ENCODE data around the gene AFAP1.

Gene AFAP1

DNA sequence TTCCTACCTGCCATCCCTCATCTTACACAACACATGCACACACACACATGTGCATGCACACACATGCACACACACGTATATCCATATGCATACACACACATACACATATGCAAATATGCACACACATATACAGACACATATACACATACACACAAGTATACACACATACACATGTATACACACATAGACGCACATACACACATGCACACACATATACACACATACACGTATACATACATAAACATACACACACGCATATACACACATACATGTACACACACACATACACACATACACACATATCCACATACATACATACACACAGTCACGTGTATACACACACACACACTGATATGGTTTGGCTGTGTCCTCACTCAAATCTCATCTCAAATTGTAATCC is 37.0 kb upstream of the AFAP1 start:
- TF ChIP-seq, protein P1, sequence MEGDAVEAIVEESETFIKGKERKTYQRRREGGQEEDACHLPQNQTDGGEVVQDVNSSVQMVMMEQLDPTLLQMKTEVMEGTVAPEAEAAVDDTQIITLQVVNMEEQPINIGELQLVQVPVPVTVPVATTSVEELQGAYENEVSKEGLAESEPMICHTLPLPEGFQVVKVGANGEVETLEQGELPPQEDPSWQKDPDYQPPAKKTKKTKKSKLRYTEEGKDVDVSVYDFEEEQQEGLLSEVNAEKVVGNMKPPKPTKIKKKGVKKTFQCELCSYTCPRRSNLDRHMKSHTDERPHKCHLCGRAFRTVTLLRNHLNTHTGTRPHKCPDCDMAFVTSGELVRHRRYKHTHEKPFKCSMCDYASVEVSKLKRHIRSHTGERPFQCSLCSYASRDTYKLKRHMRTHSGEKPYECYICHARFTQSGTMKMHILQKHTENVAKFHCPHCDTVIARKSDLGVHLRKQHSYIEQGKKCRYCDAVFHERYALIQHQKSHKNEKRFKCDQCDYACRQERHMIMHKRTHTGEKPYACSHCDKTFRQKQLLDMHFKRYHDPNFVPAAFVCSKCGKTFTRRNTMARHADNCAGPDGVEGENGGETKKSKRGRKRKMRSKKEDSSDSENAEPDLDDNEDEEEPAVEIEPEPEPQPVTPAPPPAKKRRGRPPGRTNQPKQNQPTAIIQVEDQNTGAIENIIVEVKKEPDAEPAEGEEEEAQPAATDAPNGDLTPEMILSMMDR (conservative IDR thresholded peaks at IDR 0.05; ENCODE audit: low read depth, low read length): no peak
- Histone ChIP-seq H2AFZ (ENCODE audit: low read depth) (no peak overlapping the region), H3K4me1 (ENCODE audit: low read depth, poor library complexity, severe bottlenecking) (no peaks in the 10 kb centered on the region), H3K4me3 (IDR thresholded peaks at IDR 0.05; ENCODE audit: insufficient read depth, low read depth, low read length) (no peak overlapping the region), H3K36me3 (ENCODE audit: insufficient read depth) (no peaks in the 10 kb centered on the region), H3K79me2 (ENCODE audit: insufficient read depth, low read depth) (no peaks in the 10 kb centered on the region), H4K20me1 (ENCODE audit: insufficient read depth) (no peaks in the 10 kb centered on the region), H3K4me2 (no peak overlapping the region), H3K27ac (no peak overlapping the region), H3K9ac (no peak overlapping the region), H3K27me3 (ENCODE audit: insufficient read depth, low read depth) (no peaks in the 10 kb centered on the region; the same call in 1 of the 2 replicates)

DNA sequence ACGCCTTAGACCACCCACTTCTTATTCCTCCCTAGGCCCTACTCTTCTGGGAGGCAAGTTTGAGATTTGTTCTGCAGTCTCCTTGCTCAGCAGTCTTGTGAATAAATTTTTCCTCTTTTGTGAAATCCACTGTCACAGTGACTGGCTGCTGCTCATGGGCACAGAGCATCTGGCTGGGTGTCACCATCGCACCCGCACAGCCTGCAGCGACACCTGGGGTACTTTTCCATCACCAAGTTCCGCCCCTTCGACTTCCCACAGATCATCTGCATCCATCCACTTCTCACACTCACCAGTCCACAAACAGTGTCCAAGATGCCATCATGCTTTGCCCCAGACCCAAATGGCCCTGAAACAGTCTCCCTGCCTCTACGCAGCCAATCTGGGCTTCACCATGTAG is 36.4 kb upstream of the AFAP1 start:
- Histone ChIP-seq H4K20me1 (ENCODE audit: insufficient read depth) (no peaks in the 10 kb centered on the region), H3K36me3 (ENCODE audit: insufficient read depth) (no peaks in the 10 kb centered on the region), H3K4me1 (ENCODE audit: low read depth, poor library complexity, severe bottlenecking) (no peaks in the 10 kb centered on the region), H3K9ac (no peak overlapping the region), H3K27me3 (ENCODE audit: insufficient read depth, low read depth) (no peaks in the 10 kb centered on the region; the same call in 1 of the 2 replicates), H3K27ac (no peak overlapping the region), H2AFZ (ENCODE audit: low read depth) (no peak overlapping the region), H3K4me2 (no peak overlapping the region), H3K4me3 (IDR thresholded peaks at IDR 0.05; ENCODE audit: insufficient read depth, low read depth, low read length) (no peak overlapping the region), H3K79me2 (ENCODE audit: insufficient read depth, low read depth) (no peaks in the 10 kb centered on the region)
- TF ChIP-seq, protein P1 (conservative IDR thresholded peaks at IDR 0.05; ENCODE audit: low read depth, low read length): no peak

DNA sequence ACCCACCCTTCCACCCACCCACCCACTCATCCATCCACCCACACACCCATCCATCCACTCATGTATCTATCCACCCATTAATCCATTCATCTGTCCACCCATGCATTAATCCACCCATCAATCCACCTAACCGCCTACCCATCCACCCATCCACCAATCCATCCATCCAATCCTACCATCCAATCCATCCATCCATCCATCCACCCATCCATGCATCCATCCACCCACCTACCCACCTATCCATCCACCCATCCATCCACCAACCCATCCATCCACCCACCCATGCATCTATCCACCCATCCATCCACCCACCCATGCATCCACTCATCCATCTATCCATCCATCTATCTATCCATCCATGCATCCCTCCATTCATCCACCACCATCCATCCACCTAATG is 34.8 kb upstream of the AFAP1 start:
- no peaks in the 10 kb centered on the region for H3K4me1 ChIP-seq (ENCODE audit: low read depth, poor library complexity, severe bottlenecking)
- no peak overlapping the region for H3K9ac ChIP-seq
- H3K36me3 ChIP-seq (ENCODE audit: insufficient read depth): no peaks in the 10 kb centered on the region
- TF ChIP-seq, protein P1 (conservative IDR thresholded peaks at IDR 0.05; ENCODE audit: low read depth, low read length): no peak
- no peaks in the 10 kb centered on the region; the same call in 1 of the 2 replicates for H3K27me3 ChIP-seq (ENCODE audit: insufficient read depth, low read depth)
- H3K79me2 ChIP-seq (ENCODE audit: insufficient read depth, low read depth): no peaks in the 10 kb centered on the region
- no peak overlapping the region for H3K27ac ChIP-seq
- H3K4me3 ChIP-seq (IDR thresholded peaks at IDR 0.05; ENCODE audit: insufficient read depth, low read depth, low read length): no peak overlapping the region
- H4K20me1 ChIP-seq (ENCODE audit: insufficient read depth): no peaks in the 10 kb centered on the region
- no peak overlapping the region for H2AFZ ChIP-seq (ENCODE audit: low read depth)
- no peak overlapping the region for H3K4me2 ChIP-seq

DNA sequence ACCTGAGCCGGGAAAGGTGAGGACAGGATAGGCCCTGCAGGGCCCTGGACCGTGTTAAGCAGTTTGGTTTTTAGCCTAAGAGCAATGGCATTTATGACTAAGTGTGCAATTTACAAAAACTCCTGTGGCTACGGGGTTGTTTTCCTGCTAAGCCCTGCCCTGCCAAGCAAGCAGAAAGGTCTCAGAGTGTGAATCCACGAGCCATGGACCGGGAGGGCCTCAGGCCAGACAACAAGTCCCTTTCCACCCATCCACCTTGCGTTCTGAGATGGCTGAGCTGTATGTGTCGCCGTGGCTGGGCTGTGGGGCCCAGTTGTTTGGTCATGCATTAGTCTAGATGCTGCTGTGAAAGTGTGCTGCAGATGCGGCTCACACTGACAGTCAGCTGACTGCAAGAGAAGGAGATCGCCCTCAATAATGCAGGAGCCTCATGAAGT is 33.9 kb upstream of the AFAP1 start:
- H3K4me2 ChIP-seq: no peak overlapping the region
- H3K9ac ChIP-seq: no peak overlapping the region
- H3K4me3 ChIP-seq (IDR thresholded peaks at IDR 0.05; ENCODE audit: insufficient read depth, low read depth, low read length): no peak overlapping the region
- H3K79me2 ChIP-seq (ENCODE audit: insufficient read depth, low read depth): no peaks in the 10 kb centered on the region
- no peak overlapping the region for H3K27ac ChIP-seq
- TF ChIP-seq, protein P1 (conservative IDR thresholded peaks at IDR 0.05; ENCODE audit: low read depth, low read length): no peak
- no peak overlapping the region for H2AFZ ChIP-seq (ENCODE audit: low read depth)
- no peaks in the 10 kb centered on the region for H4K20me1 ChIP-seq (ENCODE audit: insufficient read depth)
- no peaks in the 10 kb centered on the region for H3K27me3 ChIP-seq (ENCODE audit: insufficient read depth, low read depth)
- no peaks in the 10 kb centered on the region for H3K36me3 ChIP-seq (ENCODE audit: insufficient read depth)
- no peaks in the 10 kb centered on the region for H3K4me1 ChIP-seq (ENCODE audit: low read depth, poor library complexity, severe bottlenecking)
